H1 (cell line): ENCODE results near the gene KRT4. TPM values are rescaled to one million over a fixed set of nuclear protein-coding genes. Genes with fewer than 3 reads are reported as not detected.

Experiments used
- CTCF ChIA-PET: fragments of 300-600 bp; sonication (Branson Sonifier 250); formaldehyde crosslinking; loops from one replicate; lab custom pipeline; 2021; ENCODE audit not compliant: partially characterized antibody; lab: Charles Lee
- POLR2A ChIA-PET: fragments of 300-600 bp; sonication (Branson Sonifier 250); formaldehyde crosslinking; loops from one replicate; lab custom pipeline; 2021; ENCODE audit warnings: inconsistent platforms; ENCODE audit not compliant: partially characterized antibody; lab: Charles Lee
- DNase-seq, 2 experiments: peaks; one replicate each; pipeline versions ENCODE4 v3.0.0 to v3.0.0-alpha.2; 2010 to 2022; ENCODE audit warnings: low spot score in 2 of 2, low read depth in 1 of 2, mixed read lengths in 1 of 2
- FAIRE-seq: peaks from 2 replicates; lab custom pipeline; 2011; peaks lifted over from hg19 to GRCh38; lab: Jason Lieb, UNC
- H2AFZ ChIP-seq: 2 replicates; pipeline ENCODE4 v1.8.1; 2012; ENCODE audit warnings: low read length, inconsistent platforms
- H2AK5ac ChIP-seq: 2 replicates; pipeline ENCODE4 v1.6.1; 2013; ENCODE audit warnings: low read depth, low read length
- H2BK120ac ChIP-seq: replicated peaks from 2 replicates; pipeline ENCODE3; 2013; ENCODE audit warnings: low read depth, low read length, inconsistent platforms
- H2BK12ac ChIP-seq: 2 replicates; pipeline ENCODE4 v1.6.1; 2013; ENCODE audit warnings: low read depth, low read length
- H2BK15ac ChIP-seq: 2 replicates; pipeline ENCODE4 v1.6.1; 2013; ENCODE audit warnings: low read length
- H2BK20ac ChIP-seq: 2 replicates; pipeline ENCODE4 v1.6.1; 2013; ENCODE audit warnings: low read length
- H2BK5ac ChIP-seq: 2 replicates; pipeline ENCODE4 v1.6.1; 2013; ENCODE audit warnings: low read depth, low read length
- H3K14ac ChIP-seq: 2 replicates; pipeline ENCODE4 v1.6.1; 2013; ENCODE audit warnings: inconsistent platforms; ENCODE audit not compliant: insufficient read length
- H3K18ac ChIP-seq: 2 replicates; pipeline ENCODE4 v1.6.1; 2013; ENCODE audit warnings: low read length; ENCODE audit errors: extremely low read depth
- H3K23ac ChIP-seq: 2 replicates; pipeline ENCODE4 v1.6.1; 2013; ENCODE audit warnings: inconsistent platforms; ENCODE audit not compliant: insufficient read length
- H3K23me2 ChIP-seq: 2 replicates; pipeline ENCODE4 v1.6.1; 2013; ENCODE audit warnings: low read depth, low read length
- H3K27ac ChIP-seq: 2 replicates; pipeline ENCODE4 v1.6.1; 2011; ENCODE audit warnings: low read depth, low read length, inconsistent platforms
- H3K27me3 ChIP-seq, 4 experiments: replicated peaks in 1 of 4; 1 replicate in 1 of 4; 2 replicates in 3 of 4; pipeline versions ENCODE4 v1.6.1 to v1.8.1; 2011 to 2013; ENCODE audit warnings: low read length in 3 of 4, mild to moderate bottlenecking in 3 of 4, inconsistent platforms in 2 of 4, mixed read lengths in 2 of 4, moderate library complexity in 1 of 4; ENCODE audit not compliant: control insufficient read depth in 3 of 4, insufficient read depth in 3 of 4; ENCODE audit errors: extremely low read depth in 1 of 4
- H3K36me3 ChIP-seq, 4 experiments: 2 replicates each; pipeline versions ENCODE4 v1.6.1 to v1.8.1; 2011 to 2013; ENCODE audit warnings: mild to moderate bottlenecking in 4 of 4, low read length in 3 of 4, moderate library complexity in 2 of 4, control low read depth in 1 of 4, inconsistent platforms in 1 of 4; ENCODE audit not compliant: insufficient read depth in 4 of 4, control insufficient read depth in 2 of 4
- H3K4ac ChIP-seq: replicated peaks from 2 replicates; pipeline ENCODE3; 2013; ENCODE audit warnings: low read length, low read depth, mixed read lengths, inconsistent platforms; ENCODE audit not compliant: insufficient read length
- H3K4me1 ChIP-seq, 4 experiments: replicated peaks in 1 of 4; 1 replicate in 1 of 4; 2 replicates in 3 of 4; pipeline versions ENCODE4 v1.6.1 to v1.8.1; 2011 to 2013; ENCODE audit warnings: low read length in 3 of 4, inconsistent platforms in 2 of 4, mixed read lengths in 1 of 4; ENCODE audit not compliant: insufficient read depth in 4 of 4, control insufficient read depth in 3 of 4
- H3K4me2 ChIP-seq, 2 experiments: 2 replicates each; pipeline versions ENCODE4 v1.6.1 to v1.8.1; 2011 to 2013; ENCODE audit warnings: low read depth in 2 of 2, low read length in 2 of 2, control low read depth in 1 of 2, inconsistent platforms in 1 of 2, mild to moderate bottlenecking in 1 of 2; ENCODE audit not compliant: insufficient read depth in 1 of 2
- H3K4me3 ChIP-seq, 4 experiments: fragments of 200-600, 300-600 bp in 1 of 4; sonication (generic), shearing (Covaris generic), sonication (Bioruptor Twin) in 1 of 4; 2 replicates each; pipeline versions ENCODE4 v1.5.1 to v1.8.1; 2011 to 2016; ENCODE audit warnings: low read length in 4 of 4, low read depth in 3 of 4, control low read depth in 2 of 4, inconsistent platforms in 2 of 4, mild to moderate bottlenecking in 2 of 4, mixed read lengths in 1 of 4, moderate library complexity in 1 of 4; ENCODE audit not compliant: insufficient read depth in 2 of 4; ENCODE audit errors: extremely low read depth in 1 of 4
- H3K56ac ChIP-seq: replicated peaks from 2 replicates; pipeline ENCODE3; 2013; ENCODE audit warnings: low read depth, mild to moderate bottlenecking, mixed read lengths, low read length, inconsistent platforms; ENCODE audit not compliant: insufficient read length
- H3K79me1 ChIP-seq: 2 replicates; pipeline ENCODE4 v1.6.1; 2013; ENCODE audit warnings: low read depth, low read length, control low read depth
- H3K79me2 ChIP-seq, 2 experiments: 2 replicates each; pipeline versions ENCODE4 v1.6.1 to v1.8.1; 2012 to 2013; ENCODE audit warnings: low read length in 2 of 2, mild to moderate bottlenecking in 2 of 2, inconsistent platforms in 1 of 2; ENCODE audit not compliant: insufficient read depth in 2 of 2, control insufficient read depth in 1 of 2
- H3K9ac ChIP-seq, 4 experiments: replicated peaks in 1 of 4; 1 replicate in 1 of 4; 2 replicates in 3 of 4; pipeline versions ENCODE4 v1.6.1 to v1.8.1; 2011 to 2013; ENCODE audit warnings: low read depth in 3 of 4, low read length in 3 of 4, control low read depth in 2 of 4, mild to moderate bottlenecking in 2 of 4, moderate library complexity in 2 of 4, inconsistent platforms in 1 of 4; ENCODE audit errors: extremely low read depth in 1 of 4
- H3K9me3 ChIP-seq, 2 experiments: 2 replicates each; pipeline versions ENCODE4 v1.6.1 to v1.8.1; 2012 to 2013; ENCODE audit warnings: mild to moderate bottlenecking in 2 of 2, moderate library complexity in 2 of 2, control low read depth in 1 of 2, inconsistent platforms in 1 of 2, low read depth in 1 of 2, low read length in 1 of 2, mixed read lengths in 1 of 2; ENCODE audit not compliant: insufficient read depth in 2 of 2
- H4K20me1 ChIP-seq, 2 experiments: replicated peaks in 1 of 2; 2 replicates each; pipeline versions ENCODE3 to v1.8.1; 2011 to 2013; ENCODE audit warnings: inconsistent platforms in 2 of 2, low read length in 2 of 2, mild to moderate bottlenecking in 1 of 2; ENCODE audit not compliant: insufficient read depth in 2 of 2, control insufficient read depth in 1 of 2
- H4K5ac ChIP-seq: 2 replicates; pipeline ENCODE4 v1.6.1; 2013; ENCODE audit warnings: low read length, low read depth, mixed read lengths, inconsistent platforms; ENCODE audit not compliant: insufficient read length
- H4K8ac ChIP-seq: 2 replicates; pipeline ENCODE4 v1.8.0; 2013; ENCODE audit warnings: mild to moderate bottlenecking, moderate library complexity, low read length, inconsistent platforms; ENCODE audit not compliant: insufficient read depth; ENCODE audit errors: extremely low read depth
- H4K91ac ChIP-seq: replicated peaks from 2 replicates; pipeline ENCODE3; 2013; ENCODE audit warnings: low read length, mixed read lengths, inconsistent platforms; ENCODE audit not compliant: insufficient read length
- ASH2L ChIP-seq: fragments of 200-600, 300-600 bp; sonication (generic); IDR thresholded peaks from one replicate; pipeline ENCODE4 v1.7.1; 2017; ENCODE audit warnings: low read length
- BCL11A ChIP-seq, 2 experiments: IDR thresholded peaks; one replicate each; pipeline ENCODE4 v1.6.1; 2011; ENCODE audit warnings: low read depth in 2 of 2, low read length in 2 of 2, mild to moderate bottlenecking in 2 of 2
- CBX5 ChIP-seq: fragments of 300-800, 300-1000 bp; sonication (generic); IDR thresholded peaks from 2 replicates; pipeline ENCODE4 v1.7.1; 2016; ENCODE audit warnings: antibody characterized with exemption, low read length, low read depth
- EZH2 ChIP-seq: fragments of 200-600 bp; sonication (generic); IDR thresholded peaks from 2 replicates; pipeline ENCODE4 v1.7.1; 2012; ENCODE audit warnings: low read depth, mild to moderate bottlenecking, moderate library complexity, low read length, inconsistent platforms; ENCODE audit not compliant: severe bottlenecking
- FOSL1 ChIP-seq: IDR thresholded peaks from 2 replicates; pipeline ENCODE4 v1.6.1; 2011; ENCODE audit warnings: mild to moderate bottlenecking, low read depth, low read length, moderate library complexity; ENCODE audit not compliant: insufficient read depth
- GTF2F1 ChIP-seq: IDR thresholded peaks from 2 replicates; pipeline ENCODE4 v1.6.1; 2012; ENCODE audit warnings: low read depth, low read length, improper control_type of control experiment, borderline replicate concordance
- HDAC2 ChIP-seq, 2 experiments: fragments of 300-600 bp in 1 of 2; sonication (generic) in 1 of 2; IDR thresholded peaks; 2 replicates each; pipeline ENCODE4 v1.6.1; 2011 to 2012; ENCODE audit warnings: low read depth in 2 of 2, low read length in 2 of 2, mild to moderate bottlenecking in 2 of 2, moderate library complexity in 2 of 2, borderline replicate concordance in 1 of 2, inconsistent platforms in 1 of 2
- JUN ChIP-seq: IDR thresholded peaks from 2 replicates; pipeline ENCODE4 v1.6.1; 2011; ENCODE audit warnings: low read depth, mild to moderate bottlenecking, improper control_type of control experiment, low read length
- MAFK ChIP-seq: IDR thresholded peaks from 2 replicates; pipeline ENCODE4 v1.6.1; 2012; ENCODE audit warnings: low read depth, mild to moderate bottlenecking, improper control_type of control experiment, low read length
- POLR2AphosphoS5 ChIP-seq: IDR thresholded peaks from 2 replicates; pipeline ENCODE4 v1.6.1; 2011; ENCODE audit warnings: low read depth, low read length
- RAD21 ChIP-seq, 2 experiments: IDR thresholded peaks in 1 of 2; conservative IDR thresholded peaks in 1 of 2; 2 replicates each; pipeline ENCODE4 v1.6.1; 2011; ENCODE audit warnings: low read depth in 2 of 2, low read length in 2 of 2, improper control_type of control experiment in 1 of 2, inconsistent platforms in 1 of 2, mild to moderate bottlenecking in 1 of 2, moderate library complexity in 1 of 2
- SAP30 ChIP-seq: fragments of 300-600 bp; sonication (generic); IDR thresholded peaks from 2 replicates; pipeline ENCODE4 v1.7.1; 2012; ENCODE audit warnings: low read length, moderate library complexity, mild to moderate bottlenecking, inconsistent platforms; ENCODE audit not compliant: insufficient read depth, insufficient replicate concordance
- SRF ChIP-seq: IDR thresholded peaks from 2 replicates; pipeline ENCODE4 v1.6.1; 2011; ENCODE audit warnings: mild to moderate bottlenecking, low read depth, low read length, moderate library complexity
- YY1 ChIP-seq: IDR thresholded peaks from 2 replicates; pipeline ENCODE4 v1.6.1; 2011; ENCODE audit warnings: low read depth, mild to moderate bottlenecking, low read length
- WGBS, 2 experiments: shearing (Covaris generic) in 1 of 2; methylation state at CpG; one replicate each; pipeline versions ENCODE4 v1.1.6 to v1.1.7; 2013 to 2015; ENCODE audit warnings: low lambda C conversion rate in 2 of 2, mixed read lengths in 2 of 2, inconsistent platforms in 1 of 2, low coverage in 1 of 2, missing lambda C conversion rate in 1 of 2; ENCODE audit not compliant: insufficient replicate concordance in 2 of 2, insufficient coverage in 1 of 2, insufficient read length in 1 of 2; ENCODE audit errors: extremely low coverage in 1 of 2, missing lambda C conversion rate in 1 of 2; 5-methylcytosine and 5-hydroxymethylcytosine counted together
- polyA plus RNA-seq, 7 experiments: library from polyadenylated mRNA; depleted of rRNA in 3 of 7; stranded (reverse) in 5 of 7; unstranded in 2 of 7; fragments of >200 nt in 5 of 7; fragments of 200-250 nt in 2 of 7; gene quantifications; 1 replicate in 5 of 7; 2 replicates in 1 of 7; 4 replicates in 1 of 7; pipeline versions ENCODE4 v1.2.1 to v1.2.3, GENCODE V29; 2011 to 2013; ENCODE audit warnings: missing spikeins in 2 of 7, mixed read lengths in 2 of 7
- total RNA-seq: library from RNA; stranded (reverse); fragmentation: NEBNext Ultra II Directional; extraction: Animal tissue kit (Norgen Biotek cat#: 25700); gene quantifications from 2 replicates; pipeline ENCODE4 v1.2.1, GENCODE V29; 2021

The KRT4 gene
- total and polyA plus RNA-seq, 2 of the 8 experiments (the other 6 are each of a cell fraction or from before 2014, with no cell fraction given): not detected

- no peaks in the 10 kb centered on the region for H3K36me3 ChIP-seq
- no peak overlapping the region for H3K9ac ChIP-seq
- no peaks in the 10 kb centered on the region for H4K20me1 ChIP-seq
- no peak overlapping the region for H2BK12ac ChIP-seq
- ChIA-PET CTCF (interaction anchor here (0.9 to 2.0 kb wide), 9 partner anchors 19 to 541 kb away, joined by 3 to 7 read pairs (median 3); no protein-coding TSS in a partner anchor), POLR2A (no interaction called here)
- H3K23ac ChIP-seq: no peak overlapping the region
- no peak overlapping the region for H3K27ac ChIP-seq
- H3K4ac ChIP-seq: no peak overlapping the region
- 0 out of 7 replicates have a peak, but pooled peaks cover 0 to 2% (median 0%) of the 10 kb centered on the region in 4 experiments for H3K27me3 ChIP-seq
- no peaks in the 10 kb centered on the region for H3K23me2 ChIP-seq
- H3K14ac ChIP-seq: no peak overlapping the region
- FAIRE-seq (no peak), DNase-seq (no peak)
- no peak overlapping the region for H2AK5ac ChIP-seq
- no peaks in the 10 kb centered on the region for H3K9me3 ChIP-seq
- no peaks in the 10 kb centered on the region for H3K79me2 ChIP-seq
- no peaks in the 10 kb centered on the region for H3K4me1 ChIP-seq
- no peak overlapping the region for H3K56ac ChIP-seq
- WGBS, 2 experiments: 86% methylated on average over 6 of the region's 6 CpGs; no CpG with 5 or more reads in 1 of the 2 experiments
- H2BK120ac ChIP-seq: no peak overlapping the region
- no peak overlapping the region for H2AFZ ChIP-seq
- H2BK5ac ChIP-seq: no peak overlapping the region
- no peak overlapping the region for H4K91ac ChIP-seq
- no peaks in the 10 kb centered on the region for H3K79me1 ChIP-seq
- no peak overlapping the region for H3K18ac ChIP-seq
- no peak overlapping the region for H3K4me3 ChIP-seq
- no peak overlapping the region; the same call in 1 of the 2 replicates for H4K8ac ChIP-seq
- no peak overlapping the region for H2BK15ac ChIP-seq
- H3K4me2 ChIP-seq: no peak overlapping the region
- no peak overlapping the region for H2BK20ac ChIP-seq
- H4K5ac ChIP-seq: no peak overlapping the region
- TF ChIP-seq SAP30: no peak
- TF ChIP-seq YY1: no peak
- TF ChIP-seq JUN: no peak
- TF ChIP-seq HDAC2 (IDR thresholded peaks at IDR 0.05; ENCODE audit: borderline replicate concordance in 1 of 2, low read depth in 2 of 2, low read length in 2 of 2): no peak
- no peak for TF ChIP-seq RAD21 (IDR thresholded peaks at IDR 0.05 in 1 of 2, conservative IDR thresholded peaks at IDR 0.05 in 1 of 2; ENCODE audit: low read depth in 2 of 2, low read length in 2 of 2)
- no peak for TF ChIP-seq GTF2F1
- no peak for TF ChIP-seq BCL11A (IDR thresholded peaks at IDR 0.05; ENCODE audit: low read depth in 2 of 2, low read length in 2 of 2)
- TF ChIP-seq SRF: no peak
- no peak for TF ChIP-seq MAFK
- TF ChIP-seq FOSL1: no peak
- no peak for TF ChIP-seq POLR2AphosphoS5
- no peak for TF ChIP-seq CBX5
- no peak for TF ChIP-seq EZH2
- TF ChIP-seq ASH2L: no peak
Measured at GRCh38 chr12:52820521-52820920, 6.6 kb upstream of the KRT4 start.
